ENCODE results near the gene TMIGD2.

DNA sequence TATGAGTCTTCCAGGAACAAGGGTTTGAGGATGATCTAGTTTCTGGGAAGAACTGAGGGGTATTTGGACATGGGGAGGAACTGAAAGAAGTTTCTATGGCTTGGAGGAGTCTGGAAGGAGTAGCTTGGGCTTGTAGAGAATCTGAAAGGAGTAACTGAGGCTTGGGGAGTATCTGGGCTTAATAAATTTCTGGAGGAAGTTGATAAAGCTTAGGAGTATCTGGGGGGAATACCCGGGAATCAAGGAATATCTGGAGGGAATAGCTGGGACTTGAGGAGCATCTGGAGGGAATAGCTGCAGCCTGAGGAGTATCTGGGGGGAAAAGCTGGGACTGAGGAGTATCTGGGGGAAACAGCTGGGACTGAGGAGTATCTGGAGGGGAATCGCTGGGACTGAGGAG, 18.2 kb upstream of the TMIGD2 start:
- TF ChIP-seq CTCF (IDR thresholded peaks at IDR 0.05; ENCODE audit: poor library complexity): no peak
- no peak for TF ChIP-seq EZH2 (IDR thresholded peaks at IDR 0.05; ENCODE audit: borderline replicate concordance)
